ENCODE data around the gene ALX3.
"Not testable (repeated sequence)": the region's sequence is repeated elsewhere in the genome, so short reads cannot be mapped to it uniquely, and the experiment has no call there.

Gene ALX3

GRCh38 chr1:110039641-110040040 is 30.8 kb downstream of the ALX3 start:
- DNase-seq: no peak

GRCh38 chr1:110038271-110038670 is 32.2 kb downstream of the ALX3 start:
- DNase-seq: no peak

GRCh38 chr1:110035236-110035752 is 35.2 kb downstream of the ALX3 start:
- no peak for DNase-seq

DNA sequence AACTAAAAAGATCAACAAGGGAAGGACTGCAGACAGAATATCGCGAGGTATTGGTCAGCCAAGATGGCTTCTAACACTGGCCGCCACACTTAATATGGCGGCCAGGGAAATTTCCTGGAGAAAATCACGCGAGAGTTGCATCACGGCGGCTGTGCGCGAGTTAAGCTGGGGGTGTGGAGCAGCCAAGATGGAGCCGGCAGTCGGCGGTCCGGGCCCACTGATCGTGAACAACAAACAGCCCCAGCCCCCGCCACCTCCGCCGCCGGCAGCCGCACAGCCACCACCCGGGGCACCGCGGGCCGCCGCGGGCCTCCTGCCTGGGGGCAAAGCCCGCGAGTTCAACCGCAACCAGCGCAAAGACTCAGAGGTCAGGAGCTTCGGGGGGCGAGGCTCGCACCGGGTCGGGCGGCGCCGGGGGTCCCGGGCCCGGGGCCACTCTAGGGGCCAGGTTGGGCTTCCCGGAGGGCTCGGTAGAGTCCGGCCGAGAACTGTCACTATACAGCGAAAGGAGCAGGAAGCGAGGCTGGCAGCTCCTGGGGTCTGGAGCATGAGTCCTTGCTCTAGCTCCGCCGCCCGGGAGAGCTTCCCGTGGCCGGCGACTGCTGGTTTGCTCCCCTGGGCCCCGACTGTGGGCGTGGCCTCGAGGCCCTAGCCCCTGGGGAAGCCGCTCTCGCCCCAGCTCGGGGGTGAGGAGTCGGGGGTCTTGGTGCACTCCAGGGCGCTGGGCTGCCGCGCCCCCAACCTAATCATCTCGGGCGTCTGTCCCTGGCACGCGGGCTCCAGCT is 35.8 kb downstream of the ALX3 start, which contains the start of gene STRIP1:
Gene STRIP1 (plus strand): TSS at position 174 of the 785 bp plus-strand sequence. CDS start 14 bp downstream, at position 188.
- DNase-seq: peak; percentile 98

DNA sequence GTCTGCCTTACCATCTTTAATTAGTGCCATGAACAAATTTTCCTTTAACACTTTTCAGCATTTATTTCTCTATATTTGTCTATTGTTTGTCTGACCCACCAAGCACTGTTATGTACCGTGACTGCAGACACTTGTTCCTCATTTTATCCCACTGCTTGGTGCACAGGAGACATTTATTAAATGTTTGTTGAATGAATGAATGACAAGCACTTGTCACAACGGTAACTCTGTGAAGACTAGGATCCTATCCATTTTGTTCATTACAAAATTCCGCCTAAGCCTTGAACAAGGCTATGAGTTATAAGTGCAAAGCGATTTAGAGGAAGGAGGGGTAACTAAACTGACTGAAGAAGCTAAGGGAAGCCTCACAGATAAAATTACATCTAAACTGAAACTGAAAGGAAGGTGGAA is 36.4 kb downstream of the ALX3 start:
- DNase-seq: no peak

- peak; percentile 47 for DNase-seq
These were observed 37.1 kb downstream of the ALX3 start for GRCh38 chr1:110033421-110033820.

DNA sequence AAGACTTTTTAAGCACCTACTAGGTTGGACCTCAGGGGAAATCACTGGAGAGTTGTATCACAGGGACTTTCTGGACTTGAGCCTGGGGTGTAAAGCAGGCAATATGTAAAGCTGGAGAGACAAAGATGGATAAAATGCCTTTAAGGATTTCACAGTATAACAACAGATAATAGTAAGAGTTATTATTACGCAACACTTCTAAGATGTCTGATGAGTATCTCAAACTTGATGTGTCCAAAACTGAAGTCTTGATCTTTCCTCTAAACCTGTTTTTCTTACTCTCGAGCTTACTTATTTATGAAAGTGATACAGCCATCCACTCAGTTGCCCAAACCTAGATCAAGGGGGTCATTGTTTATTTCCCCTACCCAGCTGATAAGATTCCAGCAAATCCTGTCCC is 38.1 kb downstream of the ALX3 start:
- no peak for DNase-seq

DNA sequence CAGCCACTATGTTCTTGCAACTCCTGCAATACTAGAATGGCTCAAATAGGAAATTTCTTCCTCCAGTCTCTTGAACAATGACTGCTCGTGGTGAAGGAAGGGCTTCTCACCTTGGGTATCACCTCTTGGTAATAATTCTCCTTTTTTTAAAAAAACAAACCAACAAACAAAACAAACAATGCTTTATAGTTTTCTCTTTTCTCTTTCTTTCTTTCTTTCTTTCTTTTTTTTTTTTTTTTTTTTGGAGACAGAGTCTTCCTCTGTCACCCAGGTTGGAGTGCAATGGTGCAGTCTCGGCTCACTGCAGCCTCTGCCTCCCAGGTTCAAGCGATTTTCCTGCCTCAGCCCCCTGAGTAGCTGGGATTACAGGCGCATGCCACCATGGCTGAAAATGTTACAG is 39.8 kb downstream of the ALX3 start:
- DNase-seq: not testable (repeated sequence)

- DNase-seq: no peak
These were observed 45.9 kb downstream of the ALX3 start for GRCh38 chr1:110024613-110025012.

- no peak for DNase-seq
These were observed 49.2 kb downstream of the ALX3 start for GRCh38 chr1:110021285-110021684.

DNA sequence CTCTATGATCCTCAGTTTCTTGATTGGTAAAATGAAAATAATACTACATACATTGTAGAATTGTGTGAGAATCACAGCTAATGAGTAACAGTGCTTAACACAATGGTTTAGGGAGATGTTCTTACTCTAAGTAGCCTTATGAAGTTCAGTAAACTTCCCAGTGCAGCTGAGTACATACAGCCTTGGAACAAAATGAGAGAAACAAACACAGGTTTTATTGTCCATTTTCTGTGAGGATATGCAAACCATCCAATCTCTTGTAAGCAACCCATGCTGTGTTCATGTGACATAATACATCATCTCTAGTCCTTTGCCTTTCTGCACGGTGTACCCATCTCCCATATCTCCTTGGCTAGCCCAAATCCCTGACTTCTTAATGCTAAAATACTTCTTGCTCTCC is 50.7 kb downstream of the ALX3 start:
- DNase-seq: no peak

DNA sequence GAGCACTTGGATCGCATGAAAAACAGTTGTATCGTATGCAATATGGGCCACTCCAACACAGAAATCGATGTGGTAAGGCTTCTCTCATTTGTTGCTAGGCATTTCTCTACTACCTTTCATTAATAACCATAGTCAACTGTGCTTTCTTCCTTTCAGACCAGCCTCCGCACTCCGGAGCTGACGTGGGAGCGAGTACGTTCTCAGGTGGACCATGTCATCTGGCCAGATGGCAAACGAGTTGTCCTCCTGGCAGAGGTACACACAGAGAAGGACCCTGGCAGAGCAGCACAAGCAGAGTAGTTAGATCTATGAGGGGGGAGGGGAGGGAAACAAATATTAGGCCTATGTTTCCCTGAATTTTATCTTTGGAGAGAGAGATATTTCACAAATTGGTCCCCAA is 52.1 kb downstream of the ALX3 start:
- DNase-seq: no peak

DNA sequence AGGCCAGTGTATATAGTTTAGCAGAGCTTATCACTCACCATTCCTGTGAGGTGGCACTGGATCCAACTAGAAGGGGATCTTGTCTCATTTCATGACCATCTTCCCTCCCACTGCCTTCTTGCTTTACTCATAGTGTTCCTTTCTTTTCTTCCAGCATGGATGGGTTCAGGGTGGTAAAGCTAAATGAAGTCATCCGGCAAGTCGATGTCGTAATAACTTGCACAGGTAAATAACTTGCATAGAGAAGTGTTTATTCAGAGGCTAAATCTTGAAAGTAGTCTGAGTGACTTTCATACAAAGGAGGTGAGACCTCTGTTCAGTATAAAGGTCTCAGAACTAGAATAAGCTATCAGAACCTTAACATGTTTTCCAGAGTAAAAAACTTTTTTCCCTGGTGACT is 52.7 kb downstream of the ALX3 start:
- no peak for DNase-seq

DNA sequence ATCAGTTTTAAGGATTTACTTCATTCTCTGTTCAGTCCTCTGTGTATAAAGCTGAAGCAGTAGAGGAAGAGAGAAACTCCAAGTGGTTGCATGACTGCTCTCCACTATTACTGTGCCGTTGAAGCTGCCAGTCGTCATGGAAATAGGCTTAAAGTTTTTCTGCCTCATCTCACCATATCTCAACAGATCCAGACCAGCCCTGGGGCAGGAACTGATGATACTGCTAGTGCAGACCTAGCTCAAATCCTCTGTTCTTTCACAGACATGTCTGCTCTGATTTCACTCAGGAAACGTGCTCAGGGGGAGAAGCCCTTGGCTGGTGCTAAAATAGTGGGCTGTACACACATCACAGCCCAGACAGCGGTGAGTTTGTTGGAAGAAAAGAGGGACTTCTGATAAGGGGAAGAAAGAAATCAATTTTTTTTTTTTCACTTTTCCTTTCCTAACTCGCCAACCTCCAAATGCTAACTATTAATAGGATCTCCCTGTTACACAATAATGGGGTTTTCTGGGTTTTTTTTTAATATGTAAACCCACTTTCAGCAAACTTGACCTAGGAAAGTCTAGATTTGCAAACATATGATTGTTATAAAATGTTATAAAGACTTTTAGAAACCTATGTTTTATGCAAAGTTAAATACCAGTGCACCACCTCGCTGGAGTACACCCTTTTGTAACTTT is 58.2 kb downstream of the ALX3 start:
- no peak for DNase-seq

DNA sequence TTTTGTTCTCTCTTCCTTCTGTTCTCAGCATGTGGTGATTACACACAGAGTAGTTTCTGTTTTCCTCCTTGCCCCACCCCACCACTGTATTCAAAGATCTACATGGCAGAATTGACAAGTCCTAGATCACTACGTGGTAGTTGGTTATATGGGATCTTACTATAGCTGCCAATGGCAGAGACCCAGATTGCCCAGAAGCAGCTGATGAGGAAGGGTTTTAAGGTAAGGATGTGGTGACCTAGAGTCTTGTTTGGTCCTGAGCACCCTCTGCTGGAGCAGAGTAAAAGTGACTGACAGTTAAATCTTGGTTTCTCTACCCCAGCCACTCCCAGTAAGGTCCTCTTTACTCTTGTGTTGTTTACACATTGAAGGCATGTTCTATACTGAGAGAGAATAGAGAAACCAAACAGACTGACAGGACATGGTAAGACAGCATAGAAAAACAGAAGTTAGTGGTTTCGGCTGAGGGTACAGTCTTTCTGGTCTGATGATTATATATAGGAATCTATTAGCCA is 58.9 kb downstream of the ALX3 start:
- DNase-seq: peak; percentile 78

Measured in hematopoietic multipotent progenitor cell treated with erythropoietin and hydrocortisone succinate and interleukin-3 and kit ligand, for 4 days (in vitro differentiated cells).